ENCODE data around the gene CPPED1. TPM values are rescaled to one million over a fixed set of nuclear protein-coding genes. Genes with fewer than 3 reads are reported as not detected.

The CPPED1 gene
- total and polyA plus RNA-seq, 2 experiments from 2014 or later = 6.2 to 7.3 TPM

- TF ChIP-seq ZNF462 (CRISPR knock-in tag; IDR thresholded peaks at IDR 0.05) (no peak), ZNF114 (CRISPR knock-in tag; IDR thresholded peaks at IDR 0.05) (no peak), ETS1 (IDR thresholded peaks at IDR 0.05) (no peak)
Measured at GRCh38 chr16:12699161-12699560, 104.5 kb downstream of the CPPED1 start (continued).

- Mint-ChIP-seq H3K27me3 (ENCODE audit: insufficient read depth, low read depth, poor library complexity) (peaks cover 4% of the 10 kb centered on the region), H3K36me3 (ENCODE audit: low read depth) (no peaks in the 10 kb centered on the region), H3K27ac (no peak overlapping the region), H3K4me3 (no peak overlapping the region), H3K4me1 (no peaks in the 10 kb centered on the region), H3K9me3 (no peaks in the 10 kb centered on the region)
- H3K79me2 ChIP-seq (replicated peaks; ENCODE audit: insufficient read depth) = no peaks in the 10 kb centered on the region
- H3K4me1 ChIP-seq (ENCODE audit: insufficient read depth) = no peaks in the 10 kb centered on the region
- H3K36me3 ChIP-seq (ENCODE audit: insufficient read depth) = no peaks in the 10 kb centered on the region
- H3K4me2 ChIP-seq = no peak overlapping the region
- no peak overlapping the region for H2AFZ ChIP-seq
- no peaks in the 10 kb centered on the region for H3F3A ChIP-seq (replicated peaks; ENCODE audit: low read depth)
- H4K20me1 ChIP-seq (replicated peaks; ENCODE audit: insufficient read depth) = no peaks in the 10 kb centered on the region
- H3K9me2 ChIP-seq (ENCODE audit: insufficient read depth) = no peaks in the 10 kb centered on the region
- DNase-seq (ENCODE audit: low spot score) (no peak), ATAC-seq (no peak)
- no peak overlapping the region for H3K4me3 ChIP-seq
- no peak overlapping the region for H3K27ac ChIP-seq (ENCODE audit: low read depth)
- no peaks in the 10 kb centered on the region for H3K27me3 ChIP-seq (ENCODE audit: insufficient read depth)
- TF ChIP-seq EZH2phosphoT487 (IDR thresholded peaks at IDR 0.05; ENCODE audit: unreplicated experiment) = no peak
- no peak for TF ChIP-seq CREB1 (CRISPR knock-in tag; IDR thresholded peaks at IDR 0.05; ENCODE audit: low read depth)
- TF ChIP-seq REST (IDR thresholded peaks at IDR 0.05; ENCODE audit: unreplicated experiment) = no peak
- no peak for TF ChIP-seq STAT1 (IDR thresholded peaks at IDR 0.05; ENCODE audit: unreplicated experiment)
Measured at GRCh38 chr16:12697437-12697836, 106.2 kb downstream of the CPPED1 start.

All from GM23338 (cell line).